Fibroblast of the aortic adventitia (primary cell): Measurements from ENCODE around the gene CLK3. TPM values are rescaled to one million over a fixed set of nuclear protein-coding genes. Genes with fewer than 3 reads are reported as not detected.
"Not testable (repeated sequence)": the region's sequence is repeated elsewhere in the genome, so short reads cannot be mapped to it uniquely, and the experiment has no call there.

ENCODE experiments used
- DNase-seq: peaks from one replicate; pipeline ENCODE4 v3.0.0-alpha.2; 2010; ENCODE audit warnings: low read depth
- H3K4me3 ChIP-seq: 2 replicates; pipeline ENCODE4 v1.5.1; 2011; ENCODE audit warnings: low read depth, mild to moderate bottlenecking, control low read depth, low read length, moderate library complexity
- CTCF ChIP-seq: IDR thresholded peaks from 2 replicates; pipeline ENCODE4 v1.5.1; 2011; ENCODE audit warnings: mild to moderate bottlenecking, low read length, control low read depth, inconsistent platforms; ENCODE audit not compliant: insufficient read depth
- total RNA-seq: library from RNA; depleted of rRNA; stranded (reverse); fragments of >200 nt; gene quantifications from 2 replicates; pipeline ENCODE4 v1.2.3, GENCODE V29; 2012; ENCODE audit warnings: low replicate concordance

Gene CLK3
- total RNA-seq, 1 donor = 52.6 TPM

- no peak for DNase-seq
- H3K4me3 ChIP-seq = no peak overlapping the region
- TF ChIP-seq CTCF = no peak
These were observed 11.4 kb downstream of the CLK3 start for GRCh38 chr15:74626752-74627692.

GRCh38 chr15:74627766-74628165 is 12.1 kb downstream of the CLK3 start:
- no peak overlapping the region for H3K4me3 ChIP-seq
- TF ChIP-seq CTCF = no peak
- no peak for DNase-seq

- DNase-seq = no peak
- TF ChIP-seq CTCF = no peak
- no peak overlapping the region for H3K4me3 ChIP-seq
These were observed 12.6 kb downstream of the CLK3 start for GRCh38 chr15:74628199-74628598.

GRCh38 chr15:74628949-74629348 is 13.3 kb downstream of the CLK3 start:
- no peak overlapping the region for H3K4me3 ChIP-seq
- TF ChIP-seq CTCF = no peak
- DNase-seq = no peak

GRCh38 chr15:74629696-74630095 is 14.1 kb downstream of the CLK3 start:
- H3K4me3 ChIP-seq, DNase-seq: not testable (repeated sequence)

- no peak overlapping the region for H3K4me3 ChIP-seq
- no peak for TF ChIP-seq CTCF
- DNase-seq = no peak
These were observed 14.8 kb downstream of the CLK3 start for GRCh38 chr15:74630284-74631086.

GRCh38 chr15:74631087-74631385 is 15.4 kb downstream of the CLK3 start:
- H3K4me3 ChIP-seq = no peak overlapping the region
- DNase-seq = no peak
- TF ChIP-seq CTCF = no peak
